Measurements from ENCODE around the gene BEND7. TPM values are rescaled to one million over a fixed set of nuclear protein-coding genes. Genes with fewer than 3 reads are reported as not detected.

The BEND7 gene
- total and polyA plus RNA-seq, 4 donors = 4.9 to 27.6 (median 10.4) TPM

- Histone ChIP-seq H3K27me3 (ENCODE audit: control insufficient read depth in 3 of 3, insufficient read depth in 3 of 3, low read length in 2 of 3) (no peaks in the 10 kb centered on the region), H3K4me1 (ENCODE audit: control insufficient read depth in 5 of 5, insufficient read depth in 5 of 5, low read length in 5 of 5) (peaks cover 0 to 2% (median 0%) of the 10 kb centered on the region in 5 donors), H3K36me3 (ENCODE audit: control insufficient read depth in 4 of 4, insufficient read depth in 4 of 4, low read length in 4 of 4) (no peaks in the 10 kb centered on the region), H3K4me3 (no peak overlapping the region), H3K9ac (ENCODE audit: insufficient read depth in 1 of 2, low read length in 2 of 2) (no peak overlapping the region), H3K27ac (ENCODE audit: low read depth in 1 of 2, low read length in 1 of 2) (no peak overlapping the region), H3K9me3 (ENCODE audit: control insufficient read depth in 4 of 4, insufficient read depth in 3 of 4, low read length in 3 of 4) (peaks cover 0 to 4% (median 0%) of the 10 kb centered on the region in 4 donors)
- 81 to 96% methylated on average over 9 of the region's 9 CpGs for WGBS, 2 donors
- no peak for ATAC-seq (ENCODE audit: insufficient read depth, low FRiP score)
- no peak for DNase-seq
- TF ChIP-seq CTCF (IDR thresholded peaks at IDR 0.05; ENCODE audit: control extremely low read depth, extremely low read depth) = no peak
Measured at GRCh38 chr10:13417459-13418126, 111.2 kb downstream of the BEND7 start.

- DNase-seq (no peak), ATAC-seq (ENCODE audit: insufficient read depth, low FRiP score) (no peak)
- TF ChIP-seq CTCF (IDR thresholded peaks at IDR 0.05; ENCODE audit: control extremely low read depth, extremely low read depth) = no peak
- Histone ChIP-seq H3K9ac (ENCODE audit: insufficient read depth in 1 of 2, low read length in 2 of 2) (no peak overlapping the region), H3K27ac (ENCODE audit: low read depth in 1 of 2, low read length in 1 of 2) (no peak overlapping the region), H3K9me3 (ENCODE audit: control insufficient read depth in 4 of 4, insufficient read depth in 3 of 4, low read length in 3 of 4) (peaks cover 0 to 4% (median 0%) of the 10 kb centered on the region in 4 donors), H3K4me3 (no peak overlapping the region), H3K27me3 (ENCODE audit: control insufficient read depth in 3 of 3, insufficient read depth in 3 of 3, low read length in 2 of 3) (no peaks in the 10 kb centered on the region), H3K36me3 (ENCODE audit: control insufficient read depth in 4 of 4, insufficient read depth in 4 of 4, low read length in 4 of 4) (no peaks in the 10 kb centered on the region), H3K4me1 (ENCODE audit: control insufficient read depth in 5 of 5, insufficient read depth in 5 of 5, low read length in 5 of 5) (peaks cover 0 to 2% (median 0%) of the 10 kb centered on the region in 5 donors)
- 82 to 91% methylated on average over 2 of the region's 2 CpGs for WGBS, 2 donors
Measured at GRCh38 chr10:13416760-13417159, 112.1 kb downstream of the BEND7 start.

DNA sequence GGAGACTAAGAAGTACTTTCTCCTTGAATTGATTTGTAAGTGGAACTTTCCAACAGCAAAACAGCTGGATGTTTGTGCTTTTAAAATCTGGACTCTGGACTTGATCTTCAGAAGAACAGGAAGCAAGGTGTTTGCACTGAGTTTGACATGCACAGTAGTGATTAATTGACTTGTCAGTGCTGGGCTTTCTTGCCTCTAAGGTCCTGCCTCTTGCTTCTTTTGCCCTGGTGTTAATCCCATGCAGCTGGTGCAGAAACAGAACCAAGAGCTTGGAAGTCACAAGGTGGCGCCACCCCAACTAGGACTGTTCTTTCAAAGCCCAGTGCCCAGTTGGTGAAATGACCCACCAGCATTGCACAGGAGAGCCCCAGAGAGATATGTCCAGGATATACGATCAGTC lies 114.0 kb downstream of the BEND7 start:
- no peak overlapping the region for H3K27ac ChIP-seq (ENCODE audit: low read depth in 1 of 2, low read length in 1 of 2)
- TF ChIP-seq CTCF (IDR thresholded peaks at IDR 0.05; ENCODE audit: control extremely low read depth, extremely low read depth) = no peak
- WGBS, 2 donors = 67 to 78% methylated on average over 2 of the region's 2 CpGs

DNA sequence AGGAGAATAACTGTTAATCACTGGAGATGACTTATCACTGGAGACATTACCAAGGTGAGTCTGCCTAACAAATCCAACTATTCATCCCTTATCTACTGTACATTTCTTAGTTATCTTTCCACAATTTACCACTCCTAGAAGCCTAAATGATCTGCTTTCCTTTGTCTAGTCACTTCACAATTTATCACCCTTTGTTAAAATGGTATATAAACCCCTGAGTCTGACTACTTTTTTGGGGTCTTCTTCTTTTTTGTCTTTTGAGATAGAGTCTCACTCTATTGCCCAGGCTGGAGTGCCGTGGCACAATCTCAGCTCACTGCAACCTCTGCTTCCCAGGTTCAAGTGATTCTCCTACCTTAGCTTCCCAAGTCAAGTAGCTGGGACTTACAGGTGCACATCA lies 114.7 kb downstream of the BEND7 start:
- TF ChIP-seq CTCF (IDR thresholded peaks at IDR 0.05; ENCODE audit: control extremely low read depth, extremely low read depth) = no peak

More for the DNA sequence above, 114.0 kb downstream of the BEND7 start:
- Histone ChIP-seq H3K27me3 (ENCODE audit: control insufficient read depth in 3 of 3, insufficient read depth in 3 of 3, low read length in 2 of 3) (no peaks in the 10 kb centered on the region), H3K36me3 (ENCODE audit: control insufficient read depth in 4 of 4, insufficient read depth in 4 of 4, low read length in 4 of 4) (no peaks in the 10 kb centered on the region), H3K9ac (ENCODE audit: insufficient read depth in 1 of 2, low read length in 2 of 2) (no peak overlapping the region), H3K4me3 (no peak overlapping the region), H3K9me3 (ENCODE audit: control insufficient read depth in 4 of 4, insufficient read depth in 3 of 4, low read length in 3 of 4) (peaks cover 0 to 2% (median 0%) of the 10 kb centered on the region in 4 donors), H3K4me1 (ENCODE audit: control insufficient read depth in 5 of 5, insufficient read depth in 5 of 5, low read length in 5 of 5) (no peaks in the 10 kb centered on the region)
- ATAC-seq (ENCODE audit: insufficient read depth, low FRiP score) = no peak
- DNase-seq = no peak

More for the DNA sequence above, 114.7 kb downstream of the BEND7 start:
- Histone ChIP-seq H3K9me3 (ENCODE audit: control insufficient read depth in 4 of 4, insufficient read depth in 3 of 4, low read length in 3 of 4) (peaks cover 0 to 2% (median 0%) of the 10 kb centered on the region in 4 donors), H3K4me1 (ENCODE audit: control insufficient read depth in 5 of 5, insufficient read depth in 5 of 5, low read length in 5 of 5) (no peaks in the 10 kb centered on the region), H3K27ac (ENCODE audit: low read depth in 1 of 2, low read length in 1 of 2) (no peak overlapping the region), H3K9ac (ENCODE audit: insufficient read depth in 1 of 2, low read length in 2 of 2) (no peak overlapping the region), H3K36me3 (ENCODE audit: control insufficient read depth in 4 of 4, insufficient read depth in 4 of 4, low read length in 4 of 4) (no peaks in the 10 kb centered on the region), H3K4me3 (no peak overlapping the region), H3K27me3 (ENCODE audit: control insufficient read depth in 3 of 3, insufficient read depth in 3 of 3, low read length in 2 of 3) (no peaks in the 10 kb centered on the region)
- DNase-seq (no peak), ATAC-seq (ENCODE audit: insufficient read depth, low FRiP score) (no peak)
- WGBS, 2 donors = 91 to 100% methylated on average over 1 of the region's 1 CpG

Measured in lung (tissue), 12 donors.